ENCODE data around the gene ANKFN1.

The ANKFN1 gene

GRCh38 chr17:56144223-56144622 is 9.1 kb upstream of the ANKFN1 start:
- no peak for DNase-seq

- no peak for DNase-seq
Observed at GRCh38 chr17:56146534-56146933, 6.7 kb upstream of the ANKFN1 start.

- DNase-seq = no peak
Observed at GRCh38 chr17:56148333-56148732, 4.9 kb upstream of the ANKFN1 start.

- DNase-seq = no peak
Observed at GRCh38 chr17:56149266-56150036, 3.8 kb upstream of the ANKFN1 start.

- DNase-seq = no peak
Observed at GRCh38 chr17:56150649-56151048, 2.6 kb upstream of the ANKFN1 start.

- DNase-seq = no peak
Observed at GRCh38 chr17:56157845-56158244, 4.6 kb downstream of the ANKFN1 start.

GRCh38 chr17:56158344-56158743 is 5.1 kb downstream of the ANKFN1 start:
- no peak for DNase-seq

- DNase-seq = no peak
Observed at GRCh38 chr17:56158915-56159825, 5.9 kb downstream of the ANKFN1 start.

- no peak for DNase-seq
Observed at GRCh38 chr17:56159826-56160380, 6.6 kb downstream of the ANKFN1 start.

- DNase-seq = no peak
Observed at GRCh38 chr17:56160422-56160821, 7.1 kb downstream of the ANKFN1 start.

GRCh38 chr17:56165072-56165641 is 11.9 kb downstream of the ANKFN1 start:
- DNase-seq = no peak

GRCh38 chr17:56167491-56167890 is 14.2 kb downstream of the ANKFN1 start:
- no peak for DNase-seq

- DNase-seq = no peak
Observed at GRCh38 chr17:56169621-56170020, 16.3 kb downstream of the ANKFN1 start.

GRCh38 chr17:56171186-56171959 is 18.1 kb downstream of the ANKFN1 start:
- DNase-seq = no peak

GRCh38 chr17:56172517-56172982 is 19.3 kb downstream of the ANKFN1 start:
- no peak for DNase-seq

GRCh38 chr17:56173026-56173425 is 19.8 kb downstream of the ANKFN1 start:
- DNase-seq = no peak

- no peak for DNase-seq
Observed at GRCh38 chr17:56173958-56174835, 20.9 kb downstream of the ANKFN1 start.

GRCh38 chr17:56175299-56175955 is 22.2 kb downstream of the ANKFN1 start:
- DNase-seq = no peak

- DNase-seq = no peak
Observed at GRCh38 chr17:56176091-56176490, 22.8 kb downstream of the ANKFN1 start.

- no peak for DNase-seq
Observed at GRCh38 chr17:56177361-56177760, 24.1 kb downstream of the ANKFN1 start.

GRCh38 chr17:56178203-56178602 is 24.9 kb downstream of the ANKFN1 start:
- DNase-seq = no peak

Data from NCI-H2227 treated with DMSO at 0.1 percent for 48 hours (cell line).